Cardiac muscle cell (in vitro differentiated cells and primary cell): Measurements from ENCODE around the gene POU2AF2. TPM values are rescaled to one million over a fixed set of nuclear protein-coding genes. Genes with fewer than 3 reads are reported as not detected.

Experiments used
- DNase-seq, 2 donors: peaks; one replicate each; pipeline versions ENCODE4 v3.0.0 to v3.0.0-alpha.2; 2010 to 2017; ENCODE audit warnings: low read depth in 1 of 2, low spot score in 1 of 2
- H3K27ac ChIP-seq: fragments of 200-600 bp; sonication (generic); 2 replicates; pipeline ENCODE4 v1.5.1; 2016
- H3K27me3 ChIP-seq: fragments of 200-600 bp; sonication (generic); 2 replicates; pipeline ENCODE4 v1.6.0; 2016; ENCODE audit warnings: control low read depth
- H3K36me3 ChIP-seq: fragments of 200-600 bp; sonication (generic); 2 replicates; pipeline ENCODE4 v1.5.1; 2016; ENCODE audit warnings: control low read depth
- H3K4me1 ChIP-seq: fragments of 200-600 bp; sonication (generic); 2 replicates; pipeline ENCODE4 v1.8.1; 2017; ENCODE audit warnings: low read depth, mild to moderate bottlenecking, mixed run types
- H3K4me3 ChIP-seq: fragments of 200-600 bp; sonication (generic); 2 replicates; pipeline ENCODE4 v1.5.1; 2016; ENCODE audit warnings: mild to moderate bottlenecking
- H3K9me3 ChIP-seq: fragments of 200-600 bp; sonication (generic); 2 replicates; pipeline ENCODE4 v1.5.1; 2017; ENCODE audit warnings: low read depth, mild to moderate bottlenecking, control low read depth
- polyA plus RNA-seq: library from polyadenylated mRNA; unstranded; fragments of >200 nt; fragmentation: Nextera tagmentation; extraction: Ambion mirVana; gene quantifications from 2 replicates; pipeline ENCODE4 v1.2.1, GENCODE V29; 2016
- total RNA-seq: library from RNA; depleted of rRNA; stranded (reverse); fragments of >200 nt; gene quantifications from 2 replicates; pipeline ENCODE4 v1.2.3, GENCODE V29; 2016
- TF ChIP-seq, protein P1 (sequence below): IDR thresholded peaks from 2 replicates; pipeline ENCODE4 v1.5.1; 2012; ENCODE audit warnings: low read depth, mild to moderate bottlenecking, low read length

The POU2AF2 gene, protein sequence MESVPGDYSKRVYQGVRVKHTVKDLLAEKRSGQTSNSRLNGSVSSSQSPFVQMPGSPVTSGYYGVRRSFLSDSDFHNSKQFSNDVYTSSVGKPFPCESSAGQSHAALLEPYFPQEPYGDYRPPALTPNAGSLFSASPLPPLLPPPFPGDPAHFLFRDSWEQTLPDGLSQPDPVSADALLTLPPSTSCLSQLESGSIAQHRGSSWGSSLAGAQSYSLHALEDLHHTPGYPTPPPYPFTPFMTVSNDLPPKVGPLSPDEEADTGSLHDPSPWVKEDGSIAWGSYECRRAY
- total RNA-seq (not detected in 2 replicates), polyA plus RNA-seq (not detected in 2 replicates)

DNA sequence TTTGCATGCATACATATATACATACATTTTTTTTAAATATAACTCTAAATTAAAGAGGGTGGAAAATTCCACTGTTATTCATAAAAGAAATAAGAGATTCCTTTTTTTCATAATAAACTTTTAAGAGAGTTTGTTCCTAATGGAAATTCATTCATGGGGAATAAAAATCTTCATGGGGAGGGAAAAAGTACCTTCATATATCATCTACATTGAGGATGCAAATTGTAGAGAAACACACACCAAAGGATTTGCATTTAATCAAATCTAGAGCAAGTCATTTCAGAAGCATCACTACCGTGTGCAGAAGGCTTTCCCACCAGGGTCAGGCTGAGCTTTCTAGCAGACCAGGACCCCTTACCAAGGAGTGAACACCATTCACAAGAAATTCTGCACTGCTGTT lies at the start of gene POU2AF2:
Gene POU2AF2 (plus strand): TSS at position 301 of the 400 bp plus-strand sequence. CDS start 129 bp downstream, outside the sequence.
- TF ChIP-seq, protein P1, sequence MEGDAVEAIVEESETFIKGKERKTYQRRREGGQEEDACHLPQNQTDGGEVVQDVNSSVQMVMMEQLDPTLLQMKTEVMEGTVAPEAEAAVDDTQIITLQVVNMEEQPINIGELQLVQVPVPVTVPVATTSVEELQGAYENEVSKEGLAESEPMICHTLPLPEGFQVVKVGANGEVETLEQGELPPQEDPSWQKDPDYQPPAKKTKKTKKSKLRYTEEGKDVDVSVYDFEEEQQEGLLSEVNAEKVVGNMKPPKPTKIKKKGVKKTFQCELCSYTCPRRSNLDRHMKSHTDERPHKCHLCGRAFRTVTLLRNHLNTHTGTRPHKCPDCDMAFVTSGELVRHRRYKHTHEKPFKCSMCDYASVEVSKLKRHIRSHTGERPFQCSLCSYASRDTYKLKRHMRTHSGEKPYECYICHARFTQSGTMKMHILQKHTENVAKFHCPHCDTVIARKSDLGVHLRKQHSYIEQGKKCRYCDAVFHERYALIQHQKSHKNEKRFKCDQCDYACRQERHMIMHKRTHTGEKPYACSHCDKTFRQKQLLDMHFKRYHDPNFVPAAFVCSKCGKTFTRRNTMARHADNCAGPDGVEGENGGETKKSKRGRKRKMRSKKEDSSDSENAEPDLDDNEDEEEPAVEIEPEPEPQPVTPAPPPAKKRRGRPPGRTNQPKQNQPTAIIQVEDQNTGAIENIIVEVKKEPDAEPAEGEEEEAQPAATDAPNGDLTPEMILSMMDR = no peak
- H3K36me3 ChIP-seq = no peaks in the 10 kb centered on the region
- H3K27me3 ChIP-seq = no peaks in the 10 kb centered on the region
- no peak within 1 kb of the TSS for H3K27ac ChIP-seq
- no peaks in the 10 kb centered on the region for H3K9me3 ChIP-seq
- H3K4me3 ChIP-seq = no peak within 1 kb of the TSS
- no peak for DNase-seq
- no peaks in the 10 kb centered on the region for H3K4me1 ChIP-seq

DNA sequence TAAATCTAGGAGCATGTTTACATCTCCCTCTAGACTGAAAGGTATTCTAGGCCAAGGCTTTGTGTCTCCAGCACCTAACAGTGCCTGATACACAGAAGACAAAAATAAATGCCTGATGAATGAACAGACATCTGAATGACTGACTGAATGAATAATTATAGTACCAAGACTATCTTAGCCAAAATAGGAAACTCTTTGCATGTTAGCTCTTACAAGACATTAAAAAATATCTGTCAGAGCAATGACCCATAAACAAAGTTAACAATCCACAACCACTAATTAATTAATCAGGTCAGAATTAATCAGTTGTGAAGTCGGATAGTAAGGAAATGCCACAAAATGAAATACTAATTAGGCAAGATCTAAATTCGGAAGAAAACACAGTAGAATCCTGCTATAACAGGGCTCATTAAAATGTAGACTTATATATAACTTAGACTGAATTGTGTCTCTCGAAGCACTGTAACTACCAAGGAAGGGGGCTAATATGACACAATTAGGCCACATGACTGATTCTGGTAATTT lies 45.5 kb upstream of the POU2AF2 start:
- H3K9me3 ChIP-seq = no peaks in the 10 kb centered on the region
- no peaks in the 10 kb centered on the region for H3K4me1 ChIP-seq
- no peak overlapping the region for H3K4me3 ChIP-seq
- H3K27ac ChIP-seq = no peak overlapping the region
- H3K36me3 ChIP-seq = no peaks in the 10 kb centered on the region
- H3K27me3 ChIP-seq = no peaks in the 10 kb centered on the region
- TF ChIP-seq, protein P1 = no peak
- DNase-seq = no peak

DNA sequence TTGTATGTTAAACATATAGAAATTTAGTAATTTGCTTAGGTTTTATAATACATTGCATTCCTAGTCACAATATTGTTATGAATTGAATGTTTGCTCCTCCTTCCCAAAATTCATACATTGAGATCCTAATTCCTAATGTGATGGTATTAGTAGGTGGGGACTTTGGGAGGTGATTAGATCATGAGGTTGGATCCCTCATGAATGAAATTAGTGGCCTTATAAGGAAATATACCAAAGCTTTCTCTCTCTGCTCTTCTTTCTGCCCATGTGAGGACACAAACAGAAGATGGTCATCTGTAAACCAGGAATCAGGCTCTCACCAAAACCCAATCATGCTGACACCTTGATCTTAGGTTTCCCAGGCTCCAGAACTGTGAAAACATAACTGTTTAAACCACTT lies 41.3 kb upstream of the POU2AF2 start:
- no peak for DNase-seq
- Histone ChIP-seq H3K36me3 (no peaks in the 10 kb centered on the region), H3K27me3 (no peaks in the 10 kb centered on the region), H3K4me3 (no peak overlapping the region), H3K9me3 (no peaks in the 10 kb centered on the region), H3K4me1 (no peaks in the 10 kb centered on the region), H3K27ac (no peak overlapping the region)
- TF ChIP-seq, protein P1 = no peak

DNA sequence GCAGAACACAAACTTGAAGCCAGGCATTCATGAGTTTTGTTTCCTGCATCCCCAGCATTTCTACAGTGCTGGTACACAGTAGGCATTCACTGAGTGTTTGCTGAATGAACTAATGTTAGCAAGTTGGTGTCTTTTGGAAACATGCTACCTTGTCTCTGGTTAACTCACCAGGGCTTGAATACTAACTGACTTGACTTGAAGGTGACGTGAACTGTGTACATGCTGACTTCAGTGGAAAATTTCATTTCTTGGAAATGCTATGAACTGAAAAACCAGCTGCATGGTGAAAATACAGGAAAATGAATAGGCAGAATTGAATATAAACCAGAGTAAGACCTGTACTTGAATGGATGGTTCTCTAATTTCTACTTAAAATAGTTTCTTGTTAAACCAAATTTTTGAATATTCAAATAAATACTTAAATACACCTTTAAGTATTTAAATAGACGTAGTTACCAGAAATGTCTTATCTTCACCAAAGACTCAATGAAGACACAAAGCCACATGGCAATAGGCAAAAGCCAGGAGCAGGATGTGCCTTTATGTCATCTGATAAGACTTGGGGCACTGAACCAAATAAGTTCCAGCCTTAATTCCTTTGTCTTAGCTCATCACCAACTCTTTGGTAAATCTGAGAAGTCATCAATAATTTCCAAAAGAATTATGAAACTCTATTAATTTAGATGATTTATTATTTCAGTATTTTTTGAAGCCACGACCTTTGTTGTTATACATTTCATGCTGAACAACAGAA lies 39.7 kb upstream of the POU2AF2 start:
- H3K27ac ChIP-seq = no peak overlapping the region
- H3K36me3 ChIP-seq = no peaks in the 10 kb centered on the region
- H3K4me3 ChIP-seq = no peak overlapping the region
- no peak for DNase-seq
- TF ChIP-seq, protein P1 = no peak
- H3K9me3 ChIP-seq = no peaks in the 10 kb centered on the region
- no peaks in the 10 kb centered on the region for H3K27me3 ChIP-seq
- no peaks in the 10 kb centered on the region for H3K4me1 ChIP-seq

DNA sequence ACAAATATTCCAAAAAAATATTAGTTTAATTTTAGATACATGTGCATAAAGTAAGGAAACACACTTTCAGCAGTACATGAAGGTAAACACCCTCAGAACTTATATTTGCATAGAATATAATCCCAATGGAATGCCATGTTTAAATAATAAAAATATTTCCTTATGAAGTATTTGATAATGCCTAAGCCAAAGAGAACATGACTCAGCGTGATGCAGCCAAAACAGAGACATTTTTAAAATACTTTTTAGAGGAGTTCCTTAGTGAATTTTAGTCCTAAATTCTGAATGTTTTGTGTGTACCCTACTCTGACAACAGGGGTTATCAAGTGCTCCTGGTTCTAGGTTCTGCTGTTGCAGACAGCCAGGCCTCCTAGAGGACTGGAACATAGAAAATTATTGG lies 39.1 kb upstream of the POU2AF2 start:
- TF ChIP-seq, protein P1 = no peak
- Histone ChIP-seq H3K4me3 (no peak overlapping the region), H3K27me3 (no peaks in the 10 kb centered on the region), H3K27ac (no peak overlapping the region), H3K4me1 (no peaks in the 10 kb centered on the region), H3K9me3 (no peaks in the 10 kb centered on the region), H3K36me3 (no peaks in the 10 kb centered on the region)
- peak in 1 of 2 donors; percentile 64 for DNase-seq
